Ishikawa (cell line): Measurements from ENCODE around the gene MIA2.

Source experiments
- CEBPB ChIP-seq: IDR thresholded peaks from 2 replicates; pipeline ENCODE4 v1.6.1; 2012
- CREB1 ChIP-seq: IDR thresholded peaks from 2 replicates; pipeline ENCODE4 v1.6.1; 2012; ENCODE audit warnings: low read depth
- EGR1 ChIP-seq: IDR thresholded peaks from 2 replicates; pipeline ENCODE4 v1.6.1; 2012
- EP300 ChIP-seq: IDR thresholded peaks from 2 replicates; pipeline ENCODE4 v1.6.1; 2012; ENCODE audit warnings: borderline replicate concordance
- FOXM1 ChIP-seq: IDR thresholded peaks from 2 replicates; pipeline ENCODE4 v1.6.1; 2012; ENCODE audit warnings: low read depth, borderline replicate concordance
- MAX ChIP-seq: IDR thresholded peaks from 2 replicates; pipeline ENCODE4 v1.6.1; 2012
- NFIC ChIP-seq: IDR thresholded peaks from 2 replicates; pipeline ENCODE4 v1.6.1; 2012
- RAD21 ChIP-seq: IDR thresholded peaks from 2 replicates; pipeline ENCODE4 v1.6.1; 2012; ENCODE audit warnings: low read depth
- REST ChIP-seq: IDR thresholded peaks from 2 replicates; pipeline ENCODE4 v1.6.1; 2012; ENCODE audit warnings: low read depth, mild to moderate bottlenecking
- TAF1 ChIP-seq: IDR thresholded peaks from 2 replicates; pipeline ENCODE4 v1.6.1; 2012; ENCODE audit warnings: low read depth, mild to moderate bottlenecking
- YY1 ChIP-seq: IDR thresholded peaks from 2 replicates; pipeline ENCODE4 v1.6.1; 2012; ENCODE audit warnings: low read depth

- TF ChIP-seq YY1 (no peak), CREB1 (no peak), NFIC (no peak), FOXM1 (no peak), EGR1 (no peak), REST (no peak), TAF1 (no peak), CEBPB (no peak), EP300 (no peak), MAX (no peak), RAD21 (no peak)
Measured at GRCh38 chr14:39430762-39431415, 197.2 kb downstream of the MIA2 start.
